RCC 7860 (cell line): ENCODE measurements around the gene ADORA2A.
A peak's percentile ranks its signal among the peaks of the same experiment; 100 is the strongest.

Experiments used
- DNase-seq: peaks from one replicate; pipeline ENCODE4 v3.0.0-alpha.2; 2015; ENCODE audit warnings: low spot score
- FAIRE-seq: peaks from 2 replicates; lab custom pipeline; 2012; peaks lifted over from hg19 to GRCh38; lab: Jason Lieb, UNC

The ADORA2A gene

DNA sequence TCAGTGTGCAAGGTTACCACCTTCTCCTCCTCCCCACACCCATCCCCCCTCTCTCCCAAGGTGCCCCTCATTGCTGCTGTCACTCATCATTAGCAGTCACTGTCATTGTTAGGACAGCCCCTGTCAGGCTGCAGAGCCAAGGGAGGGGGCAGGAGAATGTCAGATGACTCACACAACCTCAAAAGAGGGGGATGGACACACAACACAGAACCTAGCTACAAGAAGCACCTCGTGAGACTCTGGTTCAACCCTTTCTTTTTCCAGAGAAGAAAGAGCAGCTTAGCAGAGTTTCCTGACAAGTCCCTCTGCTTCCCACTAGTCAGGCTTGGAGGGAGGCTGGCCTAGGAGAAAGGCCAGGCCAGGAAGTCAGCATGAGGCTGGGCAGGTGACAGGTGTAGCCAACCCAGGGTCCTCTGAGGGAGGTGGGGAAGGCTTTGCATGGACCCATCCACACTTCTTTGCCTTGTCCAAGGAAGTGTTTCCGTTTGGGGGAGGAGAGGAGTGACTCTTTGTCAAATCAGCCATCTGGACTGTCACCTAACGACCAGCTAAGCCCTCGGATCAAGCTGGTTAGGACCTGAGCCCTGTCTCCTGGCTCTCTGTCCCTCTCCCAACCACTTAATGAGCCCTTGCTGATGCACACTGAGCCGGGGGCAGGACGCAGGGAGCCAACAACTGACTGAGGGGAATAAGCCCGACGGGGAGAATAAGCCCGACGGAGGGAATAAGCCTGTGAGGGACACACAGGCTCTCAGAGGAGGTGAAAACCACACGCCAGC lies 18.3 kb downstream of the ADORA2A start:
- DNase-seq = peak; percentile 36
- no peak for FAIRE-seq

DNA sequence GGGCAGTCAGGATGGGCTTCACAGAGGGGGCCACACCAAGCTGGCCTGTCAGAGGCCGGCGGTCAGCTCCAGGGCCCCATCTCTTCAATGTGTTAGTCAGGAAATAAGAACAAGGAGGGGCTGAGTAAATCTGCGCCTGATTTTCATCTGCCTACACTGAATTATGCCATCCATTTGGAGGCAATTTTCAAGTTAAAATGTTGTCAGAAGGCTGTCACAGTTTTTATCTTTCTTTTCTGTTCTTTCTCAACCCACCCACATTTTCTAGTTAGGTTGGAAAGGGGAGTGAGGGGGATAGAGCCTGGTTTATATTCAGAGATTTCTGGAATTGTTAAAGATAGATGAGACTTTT lies 18.8 kb downstream of the ADORA2A start:
- DNase-seq (no peak), FAIRE-seq (no peak)

DNA sequence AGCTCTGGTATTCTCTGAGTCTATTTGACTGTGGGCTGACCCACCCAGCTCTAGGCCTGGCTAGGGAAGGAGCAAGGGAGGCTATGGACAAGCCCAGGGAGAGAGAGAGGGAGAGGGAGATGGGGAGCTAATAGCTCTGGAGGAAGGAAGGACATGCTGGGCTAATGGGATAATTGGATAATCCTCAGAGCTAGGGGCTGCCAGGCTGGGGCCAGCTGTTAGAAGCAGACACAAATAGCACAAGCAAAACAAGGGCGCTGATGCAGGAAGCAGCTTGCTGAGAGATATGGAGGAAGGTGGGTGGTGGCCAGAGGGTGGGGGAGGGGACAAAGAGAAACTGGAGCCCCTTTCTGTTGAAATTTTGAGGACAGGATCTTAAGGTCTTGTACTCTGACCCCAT lies 23.2 kb downstream of the ADORA2A start:
- no peak for FAIRE-seq
- no peak for DNase-seq

DNA sequence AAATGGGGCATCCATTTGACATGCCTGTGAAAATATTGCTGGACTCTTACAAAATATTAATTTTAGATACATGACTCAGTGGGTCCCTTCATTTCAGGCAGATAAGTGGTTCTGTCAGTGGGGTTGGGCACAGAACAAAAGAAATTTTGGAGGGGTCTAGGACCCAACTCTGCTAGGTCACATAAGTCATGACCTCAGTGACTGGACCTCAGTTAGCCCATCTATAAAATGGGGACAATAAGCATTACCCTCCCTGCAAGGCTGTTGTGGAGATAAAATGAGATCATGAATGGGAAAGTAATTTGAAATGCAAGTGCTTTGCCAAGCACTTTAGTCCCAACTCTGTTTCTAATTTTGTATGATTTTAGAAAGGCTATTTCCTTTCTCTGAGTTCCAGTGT lies 23.8 kb downstream of the ADORA2A start:
- no peak for FAIRE-seq

DNA sequence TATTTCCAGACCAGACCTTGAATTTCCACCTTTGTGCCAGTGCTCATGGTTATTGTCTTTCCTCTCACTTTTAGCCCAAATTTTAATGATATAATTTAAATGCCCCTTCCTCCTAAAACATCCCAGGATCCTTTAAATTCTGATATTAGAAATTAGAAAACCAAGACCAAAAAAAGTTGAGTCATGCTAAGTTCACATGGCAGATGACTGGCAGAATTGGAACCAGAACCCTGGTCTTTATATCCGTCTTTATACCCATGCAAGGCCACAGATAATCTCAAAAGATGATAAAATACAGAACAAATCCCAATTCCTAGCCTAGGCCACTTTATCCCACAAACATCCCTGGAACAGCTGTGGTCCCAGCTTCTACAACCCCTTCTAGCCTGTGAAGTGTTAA lies 26.5 kb downstream of the ADORA2A start:
- FAIRE-seq = no peak

More for the DNA sequence above, 23.8 kb downstream of the ADORA2A start:
- no peak for DNase-seq

DNA sequence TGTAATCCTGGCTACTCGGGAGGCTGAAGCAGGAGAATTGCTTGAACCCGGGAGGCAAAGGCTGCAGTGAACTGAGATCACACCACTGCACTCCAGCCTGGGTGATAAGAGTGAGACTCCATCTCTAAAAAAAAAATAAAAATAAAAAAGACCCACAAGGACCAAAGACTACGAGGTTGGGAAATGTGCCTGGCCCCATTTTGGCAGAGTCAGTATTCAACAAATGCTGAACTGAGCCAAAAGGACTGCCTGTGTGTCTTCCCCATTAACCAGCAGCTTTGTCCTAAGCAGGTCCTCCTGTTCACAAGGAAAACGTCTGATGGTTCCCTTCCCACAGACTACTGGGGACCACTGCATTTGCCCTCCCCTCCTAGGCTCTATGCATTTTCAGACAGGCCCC lies 27.6 kb downstream of the ADORA2A start:
- no peak for FAIRE-seq

More for the DNA sequence above, 26.5 kb downstream of the ADORA2A start:
- DNase-seq = no peak

DNA sequence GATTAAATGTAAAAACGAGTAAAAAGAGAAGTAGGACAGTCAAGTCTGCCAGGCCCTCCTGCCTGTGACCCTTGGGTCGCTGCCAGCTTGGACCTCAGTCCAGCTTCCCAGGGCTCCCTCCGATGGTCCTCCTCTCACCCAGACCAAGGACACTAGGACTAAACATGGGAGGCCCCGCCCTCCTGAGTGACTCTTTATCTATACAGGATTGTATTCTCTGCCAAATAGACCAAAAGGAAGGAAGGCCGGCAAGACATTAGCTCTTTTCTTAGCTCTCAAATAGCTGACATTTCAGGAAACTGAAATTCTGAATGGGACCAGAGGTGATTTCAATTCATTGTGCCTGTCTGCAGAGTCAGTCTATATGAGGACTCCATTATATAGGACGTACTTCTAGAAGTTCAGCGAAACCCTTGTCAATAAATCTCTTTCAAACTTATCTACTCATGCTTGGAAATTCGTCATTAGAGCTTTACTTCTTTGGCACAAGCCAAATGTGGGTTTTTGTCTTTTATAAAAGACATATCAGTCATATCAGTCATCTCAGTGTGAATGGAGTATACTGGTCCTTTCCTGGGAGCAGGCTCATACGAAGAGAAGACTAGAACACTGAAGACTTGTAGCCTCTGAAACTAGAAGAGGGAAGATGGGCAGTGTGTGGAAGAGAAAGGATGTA lies 28.5 kb downstream of the ADORA2A start:
- DNase-seq = no peak
- FAIRE-seq = no peak

More for the DNA sequence above, 27.6 kb downstream of the ADORA2A start:
- no peak for DNase-seq

DNA sequence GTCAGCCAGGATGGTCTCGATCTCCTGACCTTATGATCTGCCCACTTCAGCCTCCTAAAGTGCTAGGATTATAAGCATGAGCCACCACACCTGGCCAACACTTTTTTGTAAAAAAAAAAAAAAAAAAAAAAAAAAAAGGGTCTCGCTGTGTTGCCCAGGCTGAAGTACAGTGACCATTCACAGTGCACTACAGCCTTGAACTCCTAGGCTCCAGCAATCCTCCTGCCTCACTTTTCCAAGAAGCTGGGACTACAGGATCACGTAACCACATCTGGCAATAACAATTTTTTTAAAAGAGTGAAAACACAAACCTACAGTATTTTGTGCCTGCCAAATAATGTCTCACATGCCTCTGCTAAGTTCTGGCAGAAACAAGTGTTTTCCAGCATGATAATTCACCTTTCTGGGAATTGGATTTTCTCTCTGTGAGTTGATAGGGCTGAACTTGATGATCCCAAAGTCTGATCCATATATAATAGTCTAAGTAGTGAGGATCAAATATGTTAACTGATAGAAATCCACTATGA lies 30.6 kb downstream of the ADORA2A start:
- DNase-seq = no peak
- FAIRE-seq = no peak

DNA sequence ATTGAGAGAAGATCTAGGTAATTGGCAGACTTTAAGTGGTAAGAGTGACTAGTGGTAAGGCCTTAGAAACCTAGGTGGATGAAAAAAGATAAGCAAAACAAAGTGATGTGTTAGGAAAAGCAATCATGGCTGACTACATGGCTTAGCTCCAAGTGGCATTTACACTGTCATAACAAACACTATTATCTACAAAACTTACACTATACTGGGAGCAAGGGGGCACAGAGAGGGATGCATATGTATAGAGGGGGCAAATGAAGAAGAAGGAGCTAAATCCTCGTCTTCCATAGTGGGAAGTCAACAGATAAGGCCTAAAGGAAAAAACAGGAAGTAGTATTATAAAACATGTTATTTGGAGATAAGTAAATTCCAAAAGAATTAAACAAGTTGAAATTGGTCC lies 32.5 kb downstream of the ADORA2A start:
- no peak for DNase-seq
- FAIRE-seq = no peak

DNA sequence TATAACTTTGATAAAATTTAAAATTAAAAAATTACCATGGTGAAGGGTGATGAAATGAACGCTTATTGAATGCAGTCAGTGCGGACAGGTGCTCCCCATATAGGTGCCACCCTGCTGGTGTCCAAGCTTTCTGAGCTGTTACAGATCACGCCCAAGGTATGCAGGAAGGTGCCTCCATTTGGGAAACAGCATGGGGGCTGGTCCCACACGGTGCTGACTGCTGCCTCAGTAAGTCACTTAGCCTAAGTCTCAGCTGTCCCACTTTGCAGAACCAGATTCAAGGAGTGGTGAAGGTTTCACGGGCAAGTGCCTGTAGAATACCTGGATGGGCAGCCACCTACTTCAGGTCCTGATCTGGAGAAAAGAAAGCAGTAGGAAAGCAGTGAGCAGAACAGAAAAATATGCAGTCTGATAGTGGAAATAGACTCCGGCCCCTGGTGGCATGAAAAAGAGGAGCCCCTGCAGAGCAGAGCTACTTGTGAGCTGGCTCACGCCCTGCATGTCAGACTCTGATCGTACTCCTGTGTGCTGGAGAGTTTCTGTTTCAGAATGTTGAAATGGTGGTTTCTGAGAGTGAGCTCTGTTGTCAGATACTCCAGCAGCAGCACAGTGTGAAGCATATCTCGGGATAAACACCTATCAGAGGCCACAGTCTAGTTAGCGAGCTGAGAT lies 33.2 kb downstream of the ADORA2A start:
- FAIRE-seq = no peak

DNA sequence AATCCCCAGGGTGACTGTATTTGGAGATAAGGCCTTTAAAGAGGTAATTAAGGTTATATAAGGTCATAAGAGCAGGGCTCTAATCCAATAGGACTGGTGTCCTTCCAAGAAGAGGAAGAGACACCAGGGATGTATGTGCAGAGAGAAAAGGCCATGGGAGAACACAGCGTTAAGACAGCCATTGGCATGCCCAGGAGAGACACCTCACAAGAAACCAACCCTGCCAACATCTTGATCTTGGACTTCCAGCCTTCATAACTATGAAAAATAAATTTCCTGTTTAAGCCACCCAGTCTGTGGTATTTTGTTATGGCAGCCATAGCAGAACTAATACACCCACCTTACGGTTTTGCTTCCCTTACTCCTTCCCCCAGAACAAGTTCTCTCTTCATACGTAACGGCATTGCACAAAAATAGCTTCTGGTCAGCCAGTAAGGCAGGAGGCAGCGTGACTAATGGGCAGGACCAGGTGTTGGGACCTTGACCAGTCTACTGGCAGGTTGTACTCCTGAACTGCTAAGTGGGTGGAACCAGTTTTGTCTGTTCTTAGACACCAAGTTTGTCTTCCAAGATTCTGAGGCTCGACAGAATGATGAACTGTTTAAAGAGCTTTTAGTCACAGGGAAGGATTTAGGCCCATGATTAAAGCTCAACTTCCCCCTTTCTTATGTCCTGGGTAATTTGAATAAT lies 35.8 kb downstream of the ADORA2A start:
- no peak for DNase-seq

More for the DNA sequence above, 33.2 kb downstream of the ADORA2A start:
- DNase-seq = no peak

DNA sequence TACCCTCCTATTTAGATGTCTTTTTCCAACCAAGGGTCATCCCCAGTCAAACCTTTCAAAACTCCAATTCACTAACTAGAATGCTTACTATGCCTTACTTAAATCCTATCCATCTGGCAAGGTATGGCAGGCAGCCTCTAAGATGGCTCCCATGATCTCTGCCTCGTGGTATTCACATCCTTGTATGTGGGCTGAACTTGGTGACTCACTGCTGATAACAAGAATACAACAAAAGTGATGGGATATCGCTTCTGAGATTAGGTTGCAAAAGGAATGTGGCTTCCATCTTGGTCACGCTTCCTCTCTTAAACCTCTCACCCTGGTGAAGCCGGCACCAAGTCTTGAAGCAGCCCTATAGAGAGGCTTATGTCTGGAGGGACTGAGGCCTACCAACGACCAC lies 38.2 kb downstream of the ADORA2A start:
- FAIRE-seq (no peak), DNase-seq (peak; percentile 75)

More for the DNA sequence above, 35.8 kb downstream of the ADORA2A start:
- no peak for FAIRE-seq

DNA sequence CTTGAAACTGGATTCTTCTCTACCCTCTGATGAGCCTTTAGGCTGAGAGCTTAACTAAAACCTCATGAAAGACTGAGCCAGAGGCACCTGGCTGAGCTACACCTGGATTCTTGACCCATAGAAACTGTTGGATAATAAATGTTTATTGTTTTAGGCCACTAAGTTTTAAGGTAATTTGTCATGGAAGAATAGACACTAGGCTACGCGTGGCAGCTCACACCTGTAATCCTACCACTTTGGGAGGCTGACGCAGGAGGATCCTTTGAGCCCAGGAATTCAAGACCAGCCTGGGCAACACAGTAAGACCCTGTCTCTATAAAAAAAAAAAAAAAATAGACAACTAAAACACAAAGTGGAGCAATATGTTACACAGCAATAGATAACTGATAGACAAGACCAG lies 38.6 kb downstream of the ADORA2A start:
- FAIRE-seq = no peak
- no peak for DNase-seq

DNA sequence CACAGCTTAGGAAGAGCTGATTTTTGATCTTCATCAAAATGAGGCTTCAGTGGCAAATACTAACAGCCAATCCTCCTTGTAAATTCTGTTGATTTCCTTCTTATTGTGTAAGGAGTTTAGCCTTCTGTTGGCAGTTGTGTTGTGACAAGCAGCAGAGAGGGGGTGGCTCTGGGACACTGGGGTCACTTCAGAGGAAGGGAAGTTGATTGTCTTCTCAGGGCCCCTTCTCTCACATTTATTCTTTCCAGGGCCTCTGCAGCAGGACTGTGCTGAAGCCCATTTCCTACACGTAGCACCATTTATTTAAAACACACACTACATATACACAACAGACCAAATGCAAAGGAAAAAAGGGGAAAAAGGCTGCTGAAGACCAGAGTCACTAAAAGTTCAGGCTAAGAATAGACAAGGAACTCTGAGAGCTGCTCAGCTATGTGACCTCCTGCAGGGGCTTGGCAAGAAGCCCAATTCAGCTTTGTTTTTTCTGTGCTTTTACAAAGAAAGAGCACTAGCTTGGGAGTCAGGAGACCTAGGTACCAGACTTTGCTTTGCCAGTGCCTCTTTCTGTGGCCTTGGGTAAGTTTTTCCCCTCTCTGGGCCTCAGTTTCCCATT lies 39.4 kb downstream of the ADORA2A start:
- DNase-seq (peak; percentile 63), FAIRE-seq (peak; percentile 71)

DNA sequence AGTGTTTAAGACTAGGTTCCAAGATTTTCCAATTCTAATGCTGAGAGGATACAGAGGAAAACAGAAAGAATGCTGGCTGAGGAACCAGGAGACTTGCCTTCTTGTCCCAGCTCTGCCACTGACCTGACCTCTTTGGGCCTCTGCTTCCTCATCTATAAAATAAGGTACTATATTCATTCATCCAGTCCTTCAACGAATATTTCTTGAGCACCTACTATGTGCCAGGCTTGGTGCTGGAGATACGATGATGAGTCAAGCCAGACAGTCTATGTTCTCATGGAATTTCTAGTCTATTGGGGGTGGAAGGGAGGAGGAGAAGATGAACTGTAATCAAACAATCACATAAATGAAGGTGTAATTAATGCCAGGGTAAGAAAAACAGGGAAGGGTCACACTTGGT lies 39.9 kb downstream of the ADORA2A start:
- FAIRE-seq (no peak), DNase-seq (no peak)

DNA sequence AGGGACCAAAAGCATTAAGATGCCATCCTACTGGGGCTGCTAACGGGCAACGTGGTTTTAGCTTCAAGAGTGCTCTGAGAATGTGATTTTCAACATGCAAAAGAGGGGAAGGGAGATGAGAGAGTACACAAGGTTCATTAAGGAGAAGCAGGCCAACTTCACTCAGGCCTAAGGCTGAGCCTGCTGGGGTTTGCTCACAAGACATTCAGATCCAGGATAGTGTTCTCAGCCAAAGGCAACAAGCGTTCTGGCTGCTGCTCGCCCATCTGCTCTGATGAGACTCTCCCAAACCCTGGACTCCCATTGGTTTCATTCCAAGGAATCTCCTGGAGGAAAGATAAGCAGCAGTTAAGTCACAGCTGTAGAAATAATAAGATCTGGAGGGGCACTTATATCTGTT lies 44.2 kb downstream of the ADORA2A start:
- no peak for FAIRE-seq
- no peak for DNase-seq

DNA sequence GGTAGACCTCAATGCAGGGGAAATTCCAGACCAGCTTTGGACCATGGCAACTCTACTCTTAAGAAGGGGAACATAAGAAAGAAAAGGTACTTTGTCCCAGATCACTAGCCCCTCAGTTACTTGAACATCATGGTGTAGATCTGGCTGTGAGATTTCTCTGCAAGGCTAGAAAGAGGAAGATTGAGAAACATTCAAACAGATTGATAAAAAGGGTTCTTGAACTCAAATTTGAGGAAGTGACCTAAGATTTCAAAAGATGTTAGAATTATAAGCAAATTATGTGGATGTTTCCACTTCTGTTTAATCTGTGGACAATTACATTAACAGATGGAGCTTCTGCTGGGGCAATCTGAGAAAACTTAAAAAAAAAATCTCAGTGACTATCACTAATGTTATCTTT lies 45.9 kb downstream of the ADORA2A start:
- DNase-seq (no peak), FAIRE-seq (no peak)

DNA sequence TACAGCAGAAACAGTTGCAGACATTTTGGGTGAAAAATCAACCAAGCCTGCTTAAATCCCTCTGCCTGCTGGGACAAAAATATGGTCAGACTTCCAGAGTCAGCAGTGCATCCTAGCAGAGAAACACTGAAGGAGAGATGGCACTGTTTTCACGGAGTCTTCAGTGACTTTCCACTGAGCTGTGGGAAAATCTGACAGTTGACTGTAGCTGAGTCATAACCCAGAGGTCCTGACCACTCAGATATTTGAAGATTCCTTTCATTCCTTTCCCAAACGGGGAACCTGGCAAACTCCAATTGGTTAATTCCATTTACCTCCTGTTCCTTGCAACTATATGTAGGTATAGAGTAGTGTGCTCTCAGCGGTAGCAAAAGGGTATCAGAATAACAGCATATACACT lies 46.8 kb downstream of the ADORA2A start:
- FAIRE-seq (peak; percentile 97), DNase-seq (peak; percentile 93)

DNA sequence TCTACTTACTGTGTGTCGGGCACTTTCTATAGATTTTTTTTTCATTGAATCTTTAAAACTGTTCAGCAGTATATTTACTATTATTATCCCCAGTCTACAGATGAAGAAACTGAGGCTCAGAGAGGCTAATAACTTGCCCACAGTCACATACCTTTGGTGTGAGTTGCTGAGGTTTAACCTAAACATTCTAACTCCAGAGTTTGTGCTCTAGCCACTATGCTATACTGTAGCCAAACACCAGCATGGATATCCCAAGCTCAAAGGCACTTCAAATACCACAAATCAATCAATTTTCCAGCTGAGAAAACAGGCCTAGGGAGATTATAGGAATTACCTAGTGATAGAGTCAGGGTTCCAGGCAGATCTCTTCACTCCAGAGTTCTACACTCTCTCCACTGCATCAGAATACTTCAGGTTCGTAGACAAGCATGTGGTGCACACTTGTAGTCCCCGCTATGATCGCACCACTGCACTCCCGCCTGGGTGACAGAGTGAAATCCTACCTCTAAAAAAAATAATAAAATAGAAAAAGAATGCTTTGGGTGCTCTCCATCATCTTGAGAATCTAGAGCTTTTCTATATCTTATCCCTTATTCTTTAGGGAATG lies 47.4 kb downstream of the ADORA2A start:
- peak; percentile 51 for DNase-seq
- FAIRE-seq = no peak

DNA sequence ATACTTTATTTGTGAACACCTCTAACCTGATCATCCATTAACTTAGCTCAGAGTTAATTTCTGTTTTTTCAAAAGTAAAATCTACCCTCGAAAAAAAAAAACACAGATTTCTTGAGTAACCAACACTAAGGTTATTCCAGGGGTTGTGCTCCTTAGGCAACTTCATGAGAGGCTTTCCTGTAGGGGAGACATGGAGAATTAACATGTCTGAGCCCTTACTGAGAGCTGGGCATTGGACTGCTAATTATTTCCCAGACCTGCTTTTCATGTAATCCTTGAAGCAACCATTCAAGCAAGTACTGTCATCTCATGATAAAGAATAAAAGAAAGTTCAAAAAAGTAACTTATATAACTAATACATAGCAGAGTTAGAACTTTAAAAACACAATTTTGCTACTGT lies 54.2 kb downstream of the ADORA2A start:
- peak; percentile 14 for FAIRE-seq

More for the DNA sequence above, 54.2 kb downstream of the ADORA2A start:
- DNase-seq = no peak
